Glutamatergic neuron (in vitro differentiated cells): ENCODE data around the gene PRKCE. TPM values are rescaled to one million over a fixed set of nuclear protein-coding genes. Genes with fewer than 3 reads are reported as not detected.

Experiments used
- DNase-seq: peaks from one replicate; pipeline ENCODE4 v3.0.0; 2022
- H3K27ac Mint-ChIP-seq: one replicate; pipeline ENCODE4 v1.8.0; 2020; ENCODE audit warnings: mild to moderate bottlenecking, mixed read lengths, inconsistent platforms; ENCODE audit not compliant: unreplicated experiment
- H3K27me3 Mint-ChIP-seq: one replicate; pipeline ENCODE4 v1.8.0; 2020; ENCODE audit warnings: mild to moderate bottlenecking, moderate library complexity, mixed read lengths, inconsistent platforms; ENCODE audit not compliant: unreplicated experiment
- H3K36me3 Mint-ChIP-seq: one replicate; pipeline ENCODE4 v1.8.0; 2020; ENCODE audit warnings: mild to moderate bottlenecking, mixed read lengths, inconsistent platforms; ENCODE audit not compliant: unreplicated experiment
- H3K4me1 Mint-ChIP-seq: one replicate; pipeline ENCODE4 v1.8.0; 2020; ENCODE audit warnings: mild to moderate bottlenecking, low read depth, mixed read lengths, inconsistent platforms; ENCODE audit not compliant: unreplicated experiment
- H3K4me3 Mint-ChIP-seq: one replicate; pipeline ENCODE4 v1.8.0; 2020; ENCODE audit warnings: mild to moderate bottlenecking, mixed read lengths, inconsistent platforms; ENCODE audit not compliant: unreplicated experiment
- H3K9me3 Mint-ChIP-seq: one replicate; pipeline ENCODE4 v1.8.0; 2020; ENCODE audit warnings: mild to moderate bottlenecking, moderate library complexity, mixed read lengths, inconsistent platforms; ENCODE audit not compliant: unreplicated experiment
- CTCF ChIP-seq: fragments of 200-600 bp; sonication (generic); IDR thresholded peaks from one replicate; pipeline ENCODE4 v1.5.0; 2021; ENCODE audit not compliant: partially characterized antibody, unreplicated experiment
- total RNA-seq: library from RNA; stranded (reverse); fragmentation: NEBNext Ultra II Directional; extraction: Animal tissue kit (Norgen Biotek cat#: 25700); gene quantifications from one replicate; pipeline ENCODE4 v1.2.1, GENCODE V29; 2021; ENCODE audit not compliant: unreplicated experiment

PRKCE gene
- total RNA-seq, 1 donor from 2014 or later, result 74.8 TPM

- DNase-seq, result no peak
- Mint-ChIP-seq H3K36me3 (peaks cover 4% of the 10 kb centered on the region), H3K4me1 (no peaks in the 10 kb centered on the region), H3K4me3 (no peak overlapping the region), H3K27me3 (no peaks in the 10 kb centered on the region), H3K27ac (no peak overlapping the region), H3K9me3 (peaks cover 3% of the 10 kb centered on the region)
- no peak for TF ChIP-seq CTCF
These were observed 471.0 kb downstream of the PRKCE start for GRCh38 chr2:46122318-46122976.

- DNase-seq, result no peak
- H3K9me3 Mint-ChIP-seq, result peaks cover 2% of the 10 kb centered on the region
- H3K27me3 Mint-ChIP-seq, result peaks cover under 1% of the 10 kb centered on the region
- TF ChIP-seq CTCF, result no peak
- H3K27ac Mint-ChIP-seq, result no peak overlapping the region
- H3K36me3 Mint-ChIP-seq, result peaks cover 2% of the 10 kb centered on the region
- H3K4me3 Mint-ChIP-seq, result no peak overlapping the region
- H3K4me1 Mint-ChIP-seq, result no peaks in the 10 kb centered on the region
These were observed 471.5 kb downstream of the PRKCE start for GRCh38 chr2:46123013-46123412.

- Mint-ChIP-seq H3K27me3 (peaks cover 1% of the 10 kb centered on the region), H3K4me3 (no peak overlapping the region), H3K4me1 (no peaks in the 10 kb centered on the region), H3K27ac (no peak overlapping the region), H3K9me3 (peaks cover 1% of the 10 kb centered on the region), H3K36me3 (no peaks in the 10 kb centered on the region)
- no peak for TF ChIP-seq CTCF
- no peak for DNase-seq
These were observed 474.3 kb downstream of the PRKCE start for GRCh38 chr2:46125798-46126197.

- Mint-ChIP-seq H3K4me1 (no peaks in the 10 kb centered on the region), H3K27ac (no peak overlapping the region), H3K36me3 (no peaks in the 10 kb centered on the region), H3K9me3 (peaks cover 1% of the 10 kb centered on the region), H3K4me3 (no peak overlapping the region), H3K27me3 (peaks cover 1% of the 10 kb centered on the region)
- TF ChIP-seq CTCF, result no peak
- DNase-seq, result no peak
These were observed 475.1 kb downstream of the PRKCE start for GRCh38 chr2:46126571-46126970.

GRCh38 chr2:46127176-46127575, 475.7 kb downstream of the PRKCE start:
- TF ChIP-seq CTCF, result no peak
- Mint-ChIP-seq H3K36me3 (peaks cover 3% of the 10 kb centered on the region), H3K27ac (no peak overlapping the region), H3K4me3 (no peak overlapping the region), H3K9me3 (peaks cover 1% of the 10 kb centered on the region), H3K4me1 (no peaks in the 10 kb centered on the region), H3K27me3 (peaks cover 1% of the 10 kb centered on the region)
- DNase-seq, result no peak
